ENCODE measurements around the gene SLC5A6.

Gene SLC5A6

DNA sequence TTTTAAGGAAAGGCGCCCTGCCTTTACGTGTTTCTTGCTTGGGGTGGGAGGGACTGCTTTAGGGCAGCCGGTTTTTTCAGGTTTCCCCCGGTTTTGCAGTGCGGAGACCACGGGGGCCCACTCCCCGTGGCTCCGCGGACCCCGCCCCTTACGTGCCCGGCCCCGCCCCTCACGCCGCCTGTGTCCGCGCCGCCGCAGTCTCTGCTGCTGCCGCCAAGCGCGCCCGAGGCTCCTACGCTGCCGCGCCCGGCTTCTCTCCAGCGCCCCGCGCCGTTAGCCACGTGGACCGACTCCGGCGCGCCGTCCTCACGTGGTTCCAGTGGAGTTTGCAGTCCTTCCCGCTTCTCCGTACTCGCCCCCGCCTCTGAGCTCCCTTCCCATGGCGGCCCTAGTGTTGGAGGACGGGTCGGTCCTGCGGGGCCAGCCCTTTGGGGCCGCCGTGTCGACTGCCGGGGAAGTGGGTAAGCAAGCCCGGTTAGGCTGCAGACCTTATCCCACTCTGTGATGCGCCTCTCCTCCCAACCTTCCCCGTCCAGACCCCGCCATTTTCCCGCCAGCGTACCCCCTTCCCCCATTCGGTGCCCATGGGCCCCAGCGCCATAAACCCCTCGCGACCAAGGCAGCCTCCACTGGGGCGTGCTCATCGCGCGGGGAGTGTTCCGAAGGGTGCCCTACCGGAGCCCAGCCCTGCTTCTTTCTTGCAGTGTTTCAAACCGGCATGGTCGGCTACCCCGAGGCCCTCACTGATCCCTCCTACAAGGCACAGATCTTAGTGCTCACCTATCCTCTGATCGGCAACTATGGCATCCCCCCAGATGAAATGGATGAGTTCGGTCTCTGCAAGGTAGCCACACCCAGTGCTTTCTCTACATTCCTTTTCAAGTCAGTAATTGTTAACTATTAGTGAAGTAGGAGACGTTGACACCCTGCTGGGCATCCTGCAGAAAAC lies 5.4 kb upstream of the SLC5A6 start, which contains the start of gene CAD (continued):
- TF ChIP-seq ZNF521 (tag by site-specific recombination; IDR thresholded peaks at IDR 0.05): no peak
- TF ChIP-seq ZBTB7A (tag by site-specific recombination; IDR thresholded peaks at IDR 0.05; ENCODE audit: low read depth): no peak
- no peak for TF ChIP-seq RBAK (tag by site-specific recombination; IDR thresholded peaks at IDR 0.05)
- TF ChIP-seq, protein P1, sequence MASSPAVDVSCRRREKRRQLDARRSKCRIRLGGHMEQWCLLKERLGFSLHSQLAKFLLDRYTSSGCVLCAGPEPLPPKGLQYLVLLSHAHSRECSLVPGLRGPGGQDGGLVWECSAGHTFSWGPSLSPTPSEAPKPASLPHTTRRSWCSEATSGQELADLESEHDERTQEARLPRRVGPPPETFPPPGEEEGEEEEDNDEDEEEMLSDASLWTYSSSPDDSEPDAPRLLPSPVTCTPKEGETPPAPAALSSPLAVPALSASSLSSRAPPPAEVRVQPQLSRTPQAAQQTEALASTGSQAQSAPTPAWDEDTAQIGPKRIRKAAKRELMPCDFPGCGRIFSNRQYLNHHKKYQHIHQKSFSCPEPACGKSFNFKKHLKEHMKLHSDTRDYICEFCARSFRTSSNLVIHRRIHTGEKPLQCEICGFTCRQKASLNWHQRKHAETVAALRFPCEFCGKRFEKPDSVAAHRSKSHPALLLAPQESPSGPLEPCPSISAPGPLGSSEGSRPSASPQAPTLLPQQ (tag by site-specific recombination; IDR thresholded peaks at IDR 0.05): peak; percentile 70
- peak; percentile 76; the same call in 1 of the 2 replicates for TF ChIP-seq ZNF394 (tag by site-specific recombination; IDR thresholded peaks at IDR 0.05; ENCODE audit: borderline replicate concordance)
- TF ChIP-seq, protein P2, sequence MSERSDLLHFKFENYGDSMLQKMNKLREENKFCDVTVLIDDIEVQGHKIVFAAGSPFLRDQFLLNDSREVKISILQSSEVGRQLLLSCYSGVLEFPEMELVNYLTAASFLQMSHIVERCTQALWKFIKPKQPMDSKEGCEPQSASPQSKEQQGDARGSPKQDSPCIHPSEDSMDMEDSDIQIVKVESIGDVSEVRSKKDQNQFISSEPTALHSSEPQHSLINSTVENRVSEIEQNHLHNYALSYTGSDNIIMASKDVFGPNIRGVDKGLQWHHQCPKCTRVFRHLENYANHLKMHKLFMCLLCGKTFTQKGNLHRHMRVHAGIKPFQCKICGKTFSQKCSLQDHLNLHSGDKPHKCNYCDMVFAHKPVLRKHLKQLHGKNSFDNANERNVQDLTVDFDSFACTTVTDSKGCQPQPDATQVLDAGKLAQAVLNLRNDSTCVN (tag by site-specific recombination; optimal IDR thresholded peaks at IDR 0.05): peak; percentile 93
- no peak for TF ChIP-seq ZNF112 (tag by site-specific recombination; IDR thresholded peaks at IDR 0.05)
- peak; percentile 36 for TF ChIP-seq SP2 (tag by site-specific recombination; IDR thresholded peaks at IDR 0.05)
- TF ChIP-seq ZSCAN23 (tag by site-specific recombination; IDR thresholded peaks at IDR 0.05): 0 out of 2 replicates have a peak, but pooled peaks have one; percentile 23
- TF ChIP-seq ZNF184 (tag by site-specific recombination; IDR thresholded peaks at IDR 0.05): no peak
- TF ChIP-seq ZNF785 (tag by site-specific recombination; IDR thresholded peaks at IDR 0.05): no peak
- TF ChIP-seq GLIS2 (tag by site-specific recombination; IDR thresholded peaks at IDR 0.05): peak; percentile 52; the same call in 1 of the 2 replicates
- TF ChIP-seq ZBTB17 (tag by site-specific recombination; IDR thresholded peaks at IDR 0.05): peak; percentile 99
- TF ChIP-seq, protein P3, sequence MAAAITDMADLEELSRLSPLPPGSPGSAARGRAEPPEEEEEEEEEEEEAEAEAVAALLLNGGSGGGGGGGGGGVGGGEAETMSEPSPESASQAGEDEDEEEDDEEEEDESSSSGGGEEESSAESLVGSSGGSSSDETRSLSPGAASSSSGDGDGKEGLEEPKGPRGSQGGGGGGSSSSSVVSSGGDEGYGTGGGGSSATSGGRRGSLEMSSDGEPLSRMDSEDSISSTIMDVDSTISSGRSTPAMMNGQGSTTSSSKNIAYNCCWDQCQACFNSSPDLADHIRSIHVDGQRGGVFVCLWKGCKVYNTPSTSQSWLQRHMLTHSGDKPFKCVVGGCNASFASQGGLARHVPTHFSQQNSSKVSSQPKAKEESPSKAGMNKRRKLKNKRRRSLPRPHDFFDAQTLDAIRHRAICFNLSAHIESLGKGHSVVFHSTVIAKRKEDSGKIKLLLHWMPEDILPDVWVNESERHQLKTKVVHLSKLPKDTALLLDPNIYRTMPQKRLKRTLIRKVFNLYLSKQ (tag by site-specific recombination; IDR thresholded peaks at IDR 0.05; ENCODE audit: borderline replicate concordance): no peak
- TF ChIP-seq ZNF433 (tag by site-specific recombination; IDR thresholded peaks at IDR 0.05; ENCODE audit: low read depth): no peak
- TF ChIP-seq, protein P4, sequence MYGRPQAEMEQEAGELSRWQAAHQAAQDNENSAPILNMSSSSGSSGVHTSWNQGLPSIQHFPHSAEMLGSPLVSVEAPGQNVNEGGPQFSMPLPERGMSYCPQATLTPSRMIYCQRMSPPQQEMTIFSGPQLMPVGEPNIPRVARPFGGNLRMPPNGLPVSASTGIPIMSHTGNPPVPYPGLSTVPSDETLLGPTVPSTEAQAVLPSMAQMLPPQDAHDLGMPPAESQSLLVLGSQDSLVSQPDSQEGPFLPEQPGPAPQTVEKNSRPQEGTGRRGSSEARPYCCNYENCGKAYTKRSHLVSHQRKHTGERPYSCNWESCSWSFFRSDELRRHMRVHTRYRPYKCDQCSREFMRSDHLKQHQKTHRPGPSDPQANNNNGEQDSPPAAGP (tag by site-specific recombination; IDR thresholded peaks at IDR 0.05): peak; percentile 83
- TF ChIP-seq PATZ1 (tag by site-specific recombination; IDR thresholded peaks at IDR 0.05): peak; percentile 47; the same call in 1 of the 2 replicates
- TF ChIP-seq MEIS1 (CRISPR knock-in tag; IDR thresholded peaks at IDR 0.05; ENCODE audit: borderline replicate concordance): no peak
- peak; percentile 85 for TF ChIP-seq ZBTB8A (tag by site-specific recombination; IDR thresholded peaks at IDR 0.05)
- no peak for TF ChIP-seq HOXC10 (CRISPR knock-in tag; IDR thresholded peaks at IDR 0.05)
- peak; percentile 69; the same call in 1 of the 2 replicates for TF ChIP-seq ZNF324 (tag by site-specific recombination; IDR thresholded peaks at IDR 0.05)
- no peak for TF ChIP-seq ZNF677 (tag by site-specific recombination; IDR thresholded peaks at IDR 0.05)
- TF ChIP-seq, protein P5, sequence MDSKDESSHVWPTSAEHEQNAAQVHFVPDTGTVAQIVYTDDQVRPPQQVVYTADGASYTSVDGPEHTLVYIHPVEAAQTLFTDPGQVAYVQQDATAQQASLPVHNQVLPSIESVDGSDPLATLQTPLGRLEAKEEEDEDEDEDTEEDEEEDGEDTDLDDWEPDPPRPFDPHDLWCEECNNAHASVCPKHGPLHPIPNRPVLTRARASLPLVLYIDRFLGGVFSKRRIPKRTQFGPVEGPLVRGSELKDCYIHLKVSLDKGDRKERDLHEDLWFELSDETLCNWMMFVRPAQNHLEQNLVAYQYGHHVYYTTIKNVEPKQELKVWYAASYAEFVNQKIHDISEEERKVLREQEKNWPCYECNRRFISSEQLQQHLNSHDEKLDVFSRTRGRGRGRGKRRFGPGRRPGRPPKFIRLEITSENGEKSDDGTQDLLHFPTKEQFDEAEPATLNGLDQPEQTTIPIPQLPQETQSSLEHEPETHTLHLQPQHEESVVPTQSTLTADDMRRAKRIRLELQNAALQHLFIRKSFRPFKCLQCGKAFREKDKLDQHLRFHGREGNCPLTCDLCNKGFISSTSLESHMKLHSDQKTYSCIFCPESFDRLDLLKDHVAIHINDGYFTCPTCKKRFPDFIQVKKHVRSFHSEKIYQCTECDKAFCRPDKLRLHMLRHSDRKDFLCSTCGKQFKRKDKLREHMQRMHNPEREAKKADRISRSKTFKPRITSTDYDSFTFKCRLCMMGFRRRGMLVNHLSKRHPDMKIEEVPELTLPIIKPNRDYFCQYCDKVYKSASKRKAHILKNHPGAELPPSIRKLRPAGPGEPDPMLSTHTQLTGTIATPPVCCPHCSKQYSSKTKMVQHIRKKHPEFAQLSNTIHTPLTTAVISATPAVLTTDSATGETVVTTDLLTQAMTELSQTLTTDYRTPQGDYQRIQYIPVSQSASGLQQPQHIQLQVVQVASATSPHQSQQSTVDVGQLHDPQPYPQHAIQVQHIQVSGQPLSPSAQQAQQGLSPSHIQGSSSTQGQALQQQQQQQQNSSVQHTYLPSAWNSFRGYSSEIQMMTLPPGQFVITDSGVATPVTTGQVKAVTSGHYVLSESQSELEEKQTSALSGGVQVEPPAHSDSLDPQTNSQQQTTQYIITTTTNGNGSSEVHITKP (tag by site-specific recombination; IDR thresholded peaks at IDR 0.05): peak; percentile 91
- peak; percentile 57 for TF ChIP-seq ZFP69B (tag by site-specific recombination; IDR thresholded peaks at IDR 0.05)
- no peak for TF ChIP-seq ZNF121 (tag by site-specific recombination; IDR thresholded peaks at IDR 0.05)
- TF ChIP-seq ZNF792 (tag by site-specific recombination; IDR thresholded peaks at IDR 0.05): no peak
- no peak for TF ChIP-seq ZNF626 (tag by site-specific recombination; IDR thresholded peaks at IDR 0.05)
- no peak for TF ChIP-seq BCL11B (tag by site-specific recombination; IDR thresholded peaks at IDR 0.05; ENCODE audit: low read depth)
- peak; percentile 27; the same call in 1 of the 2 replicates for TF ChIP-seq KLF8 (tag by site-specific recombination; IDR thresholded peaks at IDR 0.05)
